HepG2 (cell line): ENCODE measurements around the gene MLLT11. TPM values are rescaled to one million over a fixed set of nuclear protein-coding genes. Genes with fewer than 3 reads are reported as not detected.
A peak's percentile ranks its signal among the peaks of the same experiment; 100 is the strongest.

ENCODE experiments used
- ADNP ChIP-seq: sonication (generic); formaldehyde crosslinking; IDR thresholded peaks from 2 replicates; pipeline ENCODE4 v1.4.0; 2020; ENCODE audit warnings: missing genetic modification reagents
- DMTF1 ChIP-seq: sonication (generic); formaldehyde crosslinking; IDR thresholded peaks from 2 replicates; pipeline ENCODE4 v1.4.0; 2020; ENCODE audit warnings: mild to moderate bottlenecking, missing genetic modification reagents
- FOSL1 ChIP-seq: sonication (generic); formaldehyde crosslinking; IDR thresholded peaks from 2 replicates; pipeline ENCODE4 v1.9.0; 2021; ENCODE audit warnings: missing genetic modification reagents, borderline replicate concordance
- GLMP ChIP-seq: sonication (generic); formaldehyde crosslinking; IDR thresholded peaks from 2 replicates; pipeline ENCODE4 v1.9.0; 2021; ENCODE audit warnings: missing genetic modification reagents, mild to moderate bottlenecking, borderline replicate concordance
- HDAC1 ChIP-seq: sonication (generic); formaldehyde crosslinking; IDR thresholded peaks from 2 replicates; pipeline ENCODE4 v1.5.1; 2020; ENCODE audit warnings: mild to moderate bottlenecking, missing genetic modification reagents
- HNRNPK ChIP-seq: fragments of 200-400 bp; formaldehyde crosslinking; IDR thresholded peaks from 2 replicates; pipeline ENCODE4 v1.6.1; 2018; ENCODE audit warnings: low read length, low read depth, moderate library complexity, mild to moderate bottlenecking; ENCODE audit not compliant: poor library complexity, severe bottlenecking
- JDP2 ChIP-seq: sonication (generic); formaldehyde crosslinking; IDR thresholded peaks from 2 replicates; pipeline ENCODE4 v1.8.1; 2022; ENCODE audit warnings: missing genetic modification reagents, borderline replicate concordance
- MNT ChIP-seq: fragments of 450-650 bp; IDR thresholded peaks from 2 replicates; pipeline ENCODE4 v1.6.1; 2016
- NFIC ChIP-seq: IDR thresholded peaks from 2 replicates; pipeline ENCODE4 v1.6.1; 2012; ENCODE audit warnings: mild to moderate bottlenecking, low read length, inconsistent platforms
- NR2F2 ChIP-seq: IDR thresholded peaks from 2 replicates; pipeline ENCODE4 v1.6.1; 2012; ENCODE audit warnings: low read depth, inconsistent platforms, borderline replicate concordance
- RFXAP ChIP-seq: sonication (generic); formaldehyde crosslinking; IDR thresholded peaks from 2 replicates; pipeline ENCODE4 v1.4.0; 2020; ENCODE audit warnings: missing genetic modification reagents, borderline replicate concordance
- SMAD1 ChIP-seq: sonication (generic); formaldehyde crosslinking; IDR thresholded peaks from 2 replicates; pipeline ENCODE4 v1.4.0; 2020; ENCODE audit warnings: missing genetic modification reagents, low read depth, mild to moderate bottlenecking, borderline replicate concordance
- SNAPC2 ChIP-seq: sonication (generic); formaldehyde crosslinking; IDR thresholded peaks from 2 replicates; pipeline ENCODE4 v1.8.1; 2022; ENCODE audit warnings: mild to moderate bottlenecking, missing genetic modification reagents
- SRF ChIP-seq: IDR thresholded peaks from 2 replicates; pipeline ENCODE4 v1.6.1; 2011; ENCODE audit warnings: mild to moderate bottlenecking, low read depth, low read length, moderate library complexity
- TAF15 ChIP-seq: fragments of 200-400 bp; formaldehyde crosslinking; IDR thresholded peaks from one replicate; pipeline ENCODE4 v1.6.1; 2018; ENCODE audit warnings: mild to moderate bottlenecking, low read depth, low read length; ENCODE audit not compliant: poor library complexity, severe bottlenecking
- ZC3H13 ChIP-seq: sonication (generic); formaldehyde crosslinking; IDR thresholded peaks from 2 replicates; pipeline ENCODE4 v1.8.1; 2023; ENCODE audit warnings: mild to moderate bottlenecking, missing genetic modification reagents, moderate library complexity
- ZNF225 ChIP-seq: sonication (generic); formaldehyde crosslinking; IDR thresholded peaks from 2 replicates; pipeline ENCODE4 v1.4.0; 2020; ENCODE audit warnings: mild to moderate bottlenecking, missing genetic modification reagents
- ZNF251 ChIP-seq: sonication (generic); formaldehyde crosslinking; IDR thresholded peaks from 2 replicates; pipeline ENCODE4 v1.9.0; 2021; ENCODE audit warnings: mild to moderate bottlenecking, missing genetic modification reagents
- ZNF326 ChIP-seq: sonication (generic); formaldehyde crosslinking; IDR thresholded peaks from 2 replicates; pipeline ENCODE4 v1.4.0; 2020; ENCODE audit warnings: missing genetic modification reagents, borderline replicate concordance
- ZNF350 ChIP-seq: sonication (generic); formaldehyde crosslinking; IDR thresholded peaks from 2 replicates; pipeline ENCODE4 v1.4.0; 2020; ENCODE audit warnings: mild to moderate bottlenecking, low read depth, missing genetic modification reagents, borderline replicate concordance
- ZNF607 ChIP-seq: sonication (generic); formaldehyde crosslinking; IDR thresholded peaks from 2 replicates; pipeline ENCODE4 v1.5.1; 2020; ENCODE audit warnings: missing genetic modification reagents, mild to moderate bottlenecking, borderline replicate concordance
- ZNF691 ChIP-seq: sonication (generic); formaldehyde crosslinking; IDR thresholded peaks from 2 replicates; pipeline ENCODE4 v1.4.0; 2020; ENCODE audit warnings: missing genetic modification reagents, low read depth, mild to moderate bottlenecking, borderline replicate concordance
- ZNF746 ChIP-seq: sonication (generic); formaldehyde crosslinking; IDR thresholded peaks from 2 replicates; pipeline ENCODE4 v1.8.0; 2022; ENCODE audit warnings: mild to moderate bottlenecking, missing genetic modification reagents
- ZNF772 ChIP-seq: sonication (generic); formaldehyde crosslinking; IDR thresholded peaks from 2 replicates; pipeline ENCODE4 v1.5.0; 2020; ENCODE audit warnings: mild to moderate bottlenecking, missing genetic modification reagents
- ZNF777 ChIP-seq: sonication (generic); formaldehyde crosslinking; IDR thresholded peaks from 2 replicates; pipeline ENCODE4 v1.4.0; 2020; ENCODE audit warnings: missing genetic modification reagents
- polyA plus RNA-seq, 8 experiments: library from polyadenylated mRNA; depleted of rRNA in 3 of 8; stranded (reverse) in 7 of 8; unstranded in 1 of 8; fragments of >200 nt; fragmentation: Illumina TruSeq in 4 of 8; extraction: Trizol in 4 of 8; gene quantifications; 2 replicates each; pipeline versions ENCODE4 v1.2.1 to v1.2.3, GENCODE V29; 2011 to 2016; ENCODE audit warnings: low read depth in 4 of 8, missing spikeins in 1 of 8, mixed read lengths in 1 of 8; ENCODE audit not compliant: insufficient read depth in 1 of 8
- total RNA-seq, 5 experiments: library from RNA; depleted of rRNA; stranded (reverse); fragments of >200 nt; fragmentation: Illumina TruSeq; extraction: Trizol; gene quantifications; 2 replicates each; pipeline ENCODE4 v1.2.3, GENCODE V29; 2016; ENCODE audit warnings: low read depth in 1 of 5

MLLT11 gene
- total and polyA plus RNA-seq, 2 of the 13 experiments (the other 11 are each of a cell fraction or from before 2014, with no cell fraction given), result 0.21 to 0.22 TPM

- 0 out of 2 replicates have a peak, but pooled peaks have one; percentile 53 for TF ChIP-seq DMTF1 (CRISPR knock-in tag)
- TF ChIP-seq ZC3H13 (CRISPR knock-in tag), result no peak
- no peak for TF ChIP-seq SMAD1 (CRISPR knock-in tag)
- no peak for TF ChIP-seq ZNF772
- peak; percentile 48; the same call in 1 of the 2 replicates for TF ChIP-seq ZNF225
- peak; percentile 58; the same call in 1 of the 2 replicates for TF ChIP-seq ZNF607
- no peak for TF ChIP-seq JDP2
- no peak for TF ChIP-seq HNRNPK
- TF ChIP-seq NFIC, result no peak
- TF ChIP-seq FOSL1 (CRISPR knock-in tag), result no peak
- no peak for TF ChIP-seq ZNF326 (CRISPR knock-in tag)
- TF ChIP-seq TAF15, result no peak
- no peak for TF ChIP-seq SRF
- TF ChIP-seq RFXAP (CRISPR knock-in tag), result no peak
- TF ChIP-seq ZNF350 (CRISPR knock-in tag), result peak; percentile 73; the same call in 1 of the 2 replicates
- TF ChIP-seq ZNF251 (CRISPR knock-in tag), result no peak
- no peak for TF ChIP-seq ADNP (CRISPR knock-in tag)
- 0 out of 2 replicates have a peak, but pooled peaks have one; percentile 28 for TF ChIP-seq ZNF746 (CRISPR knock-in tag)
- no peak for TF ChIP-seq GLMP
- TF ChIP-seq NR2F2, result no peak
- TF ChIP-seq MNT, result no peak
- TF ChIP-seq ZNF777, result no peak; the same call in 1 of the 2 replicates
- TF ChIP-seq SNAPC2, result no peak
- no peak; the same call in 1 of the 2 replicates for TF ChIP-seq ZNF691 (CRISPR knock-in tag)
- TF ChIP-seq HDAC1 (CRISPR knock-in tag), result no peak; the same call in 1 of the 2 replicates
Measured at GRCh38 chr1:151047925-151048644, 12.1 kb upstream of the MLLT11 start (continued).
